WTC11 (cell line): Measurements from ENCODE around the gene PRUNE2. TPM values are rescaled to one million over a fixed set of nuclear protein-coding genes. Genes with fewer than 3 reads are reported as not detected.

Experiments used
- ATAC-seq: fragments of 200-7000 bp; cut with Tn5 transposase; 2 replicates; pipeline ENCODE4 v1.10.0; 2021; ENCODE audit warnings: mild to moderate bottlenecking, moderate library complexity
- CTCF ChIA-PET: fragments of 300-600 bp; sonication (Branson Sonifier 250); formaldehyde crosslinking; loops from one replicate; lab custom pipeline; 2021; ENCODE audit warnings: antibody characterized with exemption; lab: Charles Lee
- POLR2A ChIA-PET: fragments of 350-600 bp; sonication (Branson Sonifier 250); formaldehyde crosslinking; loops from one replicate; lab custom pipeline; 2021; ENCODE audit warnings: antibody characterized with exemption; lab: Charles Lee
- DNase-seq: peaks from one replicate; pipeline ENCODE4 v3.0.0; 2021; ENCODE audit warnings: low spot score
- H3K27ac Mint-ChIP-seq: 2 replicates; pipeline ENCODE4 v1.8.0; 2021; ENCODE audit warnings: mixed read lengths
- H3K27me3 Mint-ChIP-seq: 2 replicates; pipeline ENCODE4 v1.8.0; 2021; ENCODE audit warnings: low read depth, mild to moderate bottlenecking, moderate library complexity, mixed read lengths
- H3K36me3 Mint-ChIP-seq: 2 replicates; pipeline ENCODE4 v1.8.0; 2021; ENCODE audit warnings: mixed read lengths
- H3K4me1 Mint-ChIP-seq: 2 replicates; pipeline ENCODE4 v1.8.0; 2022; ENCODE audit warnings: mixed read lengths
- H3K4me3 Mint-ChIP-seq: 2 replicates; pipeline ENCODE4 v1.8.0; 2021; ENCODE audit warnings: mild to moderate bottlenecking, moderate library complexity, mixed read lengths
- H3K9me3 Mint-ChIP-seq: 2 replicates; pipeline ENCODE4 v1.8.0; 2021; ENCODE audit warnings: mixed read lengths
- ATF2 ChIP-seq: sonication (generic); formaldehyde crosslinking; IDR thresholded peaks from 2 replicates; pipeline ENCODE4 v1.8.1; 2022; ENCODE audit warnings: low read depth, missing genetic modification reagents, borderline replicate concordance
- ATF6 ChIP-seq: sonication (generic); formaldehyde crosslinking; IDR thresholded peaks from 2 replicates; pipeline ENCODE4 v1.8.1; 2023; ENCODE audit warnings: mild to moderate bottlenecking, missing genetic modification reagents
- ELF4 ChIP-seq: sonication (generic); formaldehyde crosslinking; IDR thresholded peaks from 2 replicates; pipeline ENCODE4 v1.8.1; 2022; ENCODE audit warnings: low read depth, mild to moderate bottlenecking, moderate library complexity, missing genetic modification reagents
- ESRRA ChIP-seq: sonication (generic); formaldehyde crosslinking; IDR thresholded peaks from 2 replicates; pipeline ENCODE4 v1.8.1; 2022; ENCODE audit warnings: mild to moderate bottlenecking, missing genetic modification reagents, borderline replicate concordance
- FOXK1 ChIP-seq: sonication (generic); formaldehyde crosslinking; IDR thresholded peaks from 2 replicates; pipeline ENCODE4 v1.8.0; 2022; ENCODE audit warnings: mild to moderate bottlenecking, moderate library complexity, missing genetic modification reagents
- GRHL2 ChIP-seq: fragments of 250-450 bp; sonication (Bioruptor Pico); IDR thresholded peaks from 2 replicates; pipeline ENCODE4 v1.8.0; 2022; ENCODE audit warnings: mild to moderate bottlenecking, moderate library complexity; ENCODE audit not compliant: insufficient replicate concordance, severe bottlenecking
- IRF2 ChIP-seq: sonication (generic); formaldehyde crosslinking; IDR thresholded peaks from 2 replicates; pipeline ENCODE4 v1.8.0; 2022; ENCODE audit warnings: low read depth, missing genetic modification reagents, borderline replicate concordance
- NR1H2 ChIP-seq: sonication (generic); formaldehyde crosslinking; IDR thresholded peaks from 2 replicates; pipeline ENCODE4 v1.9.0; 2021; ENCODE audit warnings: mild to moderate bottlenecking, moderate library complexity, missing genetic modification reagents
- NR2C2 ChIP-seq: sonication (generic); formaldehyde crosslinking; IDR thresholded peaks from 2 replicates; pipeline ENCODE4 v1.8.0; 2022; ENCODE audit warnings: mild to moderate bottlenecking, missing genetic modification reagents
- OVOL2 ChIP-seq: fragments of 250-450 bp; sonication (Bioruptor Pico); IDR thresholded peaks from 2 replicates; pipeline ENCODE4 v1.9.0; 2021; ENCODE audit warnings: mild to moderate bottlenecking, borderline replicate concordance
- PREB ChIP-seq: sonication (generic); formaldehyde crosslinking; IDR thresholded peaks from 2 replicates; pipeline ENCODE4 v1.8.1; 2022; ENCODE audit warnings: mild to moderate bottlenecking, missing genetic modification reagents, moderate library complexity, borderline replicate concordance
- TEAD4 ChIP-seq: sonication (generic); formaldehyde crosslinking; IDR thresholded peaks from 2 replicates; pipeline ENCODE4 v1.8.0; 2022; ENCODE audit warnings: mild to moderate bottlenecking, missing genetic modification reagents
- ZNF121 ChIP-seq: sonication (generic); formaldehyde crosslinking; IDR thresholded peaks from 2 replicates; pipeline ENCODE4 v1.8.0; 2023; ENCODE audit warnings: missing genetic modification reagents
- ZNF219 ChIP-seq: sonication (generic); formaldehyde crosslinking; IDR thresholded peaks from 2 replicates; pipeline ENCODE4 v1.8.0; 2023; ENCODE audit warnings: missing genetic modification reagents, mild to moderate bottlenecking, borderline replicate concordance
- ZNF317 ChIP-seq: sonication (generic); formaldehyde crosslinking; IDR thresholded peaks from 2 replicates; pipeline ENCODE4 v1.8.1; 2023; ENCODE audit warnings: low read depth, mild to moderate bottlenecking, moderate library complexity, missing genetic modification reagents, borderline replicate concordance
- total RNA-seq: library from RNA; stranded (reverse); gene quantifications from 3 replicates; pipeline ENCODE4 v1.2.3, GENCODE V29; 2021
- TF ChIP-seq, protein P1 (sequence below): fragments of 250-450 bp; sonication (Bioruptor Pico); conservative IDR thresholded peaks from 2 replicates; pipeline ENCODE4 v1.9.0; 2021; ENCODE audit warnings: mild to moderate bottlenecking
- TF ChIP-seq, protein P2 (sequence below): sonication (generic); formaldehyde crosslinking; IDR thresholded peaks from 2 replicates; pipeline ENCODE4 v1.8.0; 2022; ENCODE audit warnings: mild to moderate bottlenecking, missing genetic modification reagents
- TF ChIP-seq, protein P3 (sequence below): fragments of 250-450 bp; sonication (Bioruptor Pico); IDR thresholded peaks from 2 replicates; pipeline ENCODE4 v1.9.0; 2021; ENCODE audit warnings: mild to moderate bottlenecking, borderline replicate concordance
- TF ChIP-seq, protein P4 (sequence below): sonication (generic); formaldehyde crosslinking; conservative IDR thresholded peaks from 2 replicates; pipeline ENCODE4 v1.8.1; 2023; ENCODE audit warnings: mild to moderate bottlenecking, low read depth, missing genetic modification reagents, moderate library complexity
- TF ChIP-seq, protein P5 (sequence below): sonication (generic); formaldehyde crosslinking; IDR thresholded peaks from 2 replicates; pipeline ENCODE4 v1.8.1; 2023; ENCODE audit warnings: mild to moderate bottlenecking, missing genetic modification reagents, moderate library complexity

The PRUNE2 gene
- total RNA-seq, 1 experiment from 2014 or later = 13.1 TPM

- Mint-ChIP-seq H3K27me3 (no peaks in the 10 kb centered on the region), H3K4me3 (no peak overlapping the region), H3K9me3 (no peaks in the 10 kb centered on the region), H3K27ac (no peak overlapping the region), H3K4me1 (0 out of 2 replicates have a peak, but pooled peaks cover 2% of the 10 kb centered on the region), H3K36me3 (no peaks in the 10 kb centered on the region)
- CTCF ChIA-PET = no interaction called here
- no peak for TF ChIP-seq IRF2 (CRISPR knock-in tag)
- no peak for TF ChIP-seq FOXK1 (CRISPR knock-in tag)
- TF ChIP-seq PREB (CRISPR knock-in tag) = no peak
- no peak for TF ChIP-seq ZNF317 (CRISPR knock-in tag)
- TF ChIP-seq ATF2 (CRISPR knock-in tag) = no peak
- no peak for DNase-seq
- ATAC-seq = no peak
- POLR2A ChIA-PET = no interaction called here
Measured at GRCh38 chr9:76709020-76709419, 196.9 kb downstream of the PRUNE2 start.

GRCh38 chr9:76707510-76707909, 198.4 kb downstream of the PRUNE2 start:
- H3K4me3 Mint-ChIP-seq = no peak overlapping the region
- DNase-seq = no peak
- no peaks in the 10 kb centered on the region for H3K27me3 Mint-ChIP-seq
- H3K4me1 Mint-ChIP-seq = peaks cover 7% of the 10 kb centered on the region
- no peaks in the 10 kb centered on the region for H3K9me3 Mint-ChIP-seq
- no peak for ATAC-seq
- CTCF ChIA-PET = interaction anchor here (1.0 to 1.2 kb wide), 2 partner anchors 248 to 288 kb away, joined by 3 to 4 read pairs; partner anchors contain the start of gene GCNT1
- POLR2A ChIA-PET = no interaction called here
- no peaks in the 10 kb centered on the region for H3K36me3 Mint-ChIP-seq
- H3K27ac Mint-ChIP-seq = no peak overlapping the region
- TF ChIP-seq NR1H2 (CRISPR knock-in tag) (no peak), ATF6 (CRISPR knock-in tag) (no peak), OVOL2 (CRISPR knock-in tag) (no peak), ESRRA (CRISPR knock-in tag) (no peak), GRHL2 (CRISPR knock-in tag) (no peak), ELF4 (CRISPR knock-in tag) (no peak), NR2C2 (CRISPR knock-in tag) (no peak), TEAD4 (CRISPR knock-in tag) (no peak), ZNF121 (CRISPR knock-in tag) (no peak), ZNF219 (CRISPR knock-in tag) (no peak)
- TF ChIP-seq, protein P1, sequence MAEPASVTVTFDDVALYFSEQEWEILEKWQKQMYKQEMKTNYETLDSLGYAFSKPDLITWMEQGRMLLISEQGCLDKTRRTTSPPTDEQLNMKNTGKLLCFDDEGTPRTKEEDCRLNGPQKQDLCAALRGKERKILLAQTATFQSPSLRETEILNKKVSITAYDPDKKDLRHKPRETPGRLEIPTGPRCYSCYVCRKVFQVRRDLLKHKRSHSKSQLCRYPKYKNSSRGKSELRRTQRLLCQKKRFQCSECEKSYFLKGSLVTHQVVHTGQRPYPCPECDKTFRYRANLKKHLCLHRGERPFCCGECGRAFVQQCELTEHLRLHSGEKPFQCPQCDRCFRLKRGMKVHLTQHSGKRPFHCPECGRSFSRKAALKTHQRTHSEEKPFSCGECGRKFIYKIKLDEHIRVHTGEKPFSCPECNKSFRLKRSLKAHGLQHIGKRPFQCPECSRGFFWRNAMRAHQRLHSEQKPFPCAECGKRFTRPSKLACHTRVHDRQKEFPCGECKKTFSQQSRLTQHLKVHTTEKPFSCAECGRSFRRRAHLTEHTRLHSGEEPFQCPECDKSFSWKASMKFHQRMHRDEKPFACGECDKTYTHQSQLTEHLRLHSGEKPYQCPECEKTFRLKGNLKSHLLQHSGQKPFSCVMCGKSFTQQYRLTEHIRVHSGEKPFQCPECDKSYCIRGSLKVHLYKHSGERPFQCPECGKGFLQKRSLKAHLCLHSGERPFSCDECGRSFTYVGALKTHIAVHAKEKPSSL = no peak
- TF ChIP-seq, protein P2, sequence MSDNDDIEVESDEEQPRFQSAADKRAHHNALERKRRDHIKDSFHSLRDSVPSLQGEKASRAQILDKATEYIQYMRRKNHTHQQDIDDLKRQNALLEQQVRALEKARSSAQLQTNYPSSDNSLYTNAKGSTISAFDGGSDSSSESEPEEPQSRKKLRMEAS = no peak
- TF ChIP-seq, protein P3, sequence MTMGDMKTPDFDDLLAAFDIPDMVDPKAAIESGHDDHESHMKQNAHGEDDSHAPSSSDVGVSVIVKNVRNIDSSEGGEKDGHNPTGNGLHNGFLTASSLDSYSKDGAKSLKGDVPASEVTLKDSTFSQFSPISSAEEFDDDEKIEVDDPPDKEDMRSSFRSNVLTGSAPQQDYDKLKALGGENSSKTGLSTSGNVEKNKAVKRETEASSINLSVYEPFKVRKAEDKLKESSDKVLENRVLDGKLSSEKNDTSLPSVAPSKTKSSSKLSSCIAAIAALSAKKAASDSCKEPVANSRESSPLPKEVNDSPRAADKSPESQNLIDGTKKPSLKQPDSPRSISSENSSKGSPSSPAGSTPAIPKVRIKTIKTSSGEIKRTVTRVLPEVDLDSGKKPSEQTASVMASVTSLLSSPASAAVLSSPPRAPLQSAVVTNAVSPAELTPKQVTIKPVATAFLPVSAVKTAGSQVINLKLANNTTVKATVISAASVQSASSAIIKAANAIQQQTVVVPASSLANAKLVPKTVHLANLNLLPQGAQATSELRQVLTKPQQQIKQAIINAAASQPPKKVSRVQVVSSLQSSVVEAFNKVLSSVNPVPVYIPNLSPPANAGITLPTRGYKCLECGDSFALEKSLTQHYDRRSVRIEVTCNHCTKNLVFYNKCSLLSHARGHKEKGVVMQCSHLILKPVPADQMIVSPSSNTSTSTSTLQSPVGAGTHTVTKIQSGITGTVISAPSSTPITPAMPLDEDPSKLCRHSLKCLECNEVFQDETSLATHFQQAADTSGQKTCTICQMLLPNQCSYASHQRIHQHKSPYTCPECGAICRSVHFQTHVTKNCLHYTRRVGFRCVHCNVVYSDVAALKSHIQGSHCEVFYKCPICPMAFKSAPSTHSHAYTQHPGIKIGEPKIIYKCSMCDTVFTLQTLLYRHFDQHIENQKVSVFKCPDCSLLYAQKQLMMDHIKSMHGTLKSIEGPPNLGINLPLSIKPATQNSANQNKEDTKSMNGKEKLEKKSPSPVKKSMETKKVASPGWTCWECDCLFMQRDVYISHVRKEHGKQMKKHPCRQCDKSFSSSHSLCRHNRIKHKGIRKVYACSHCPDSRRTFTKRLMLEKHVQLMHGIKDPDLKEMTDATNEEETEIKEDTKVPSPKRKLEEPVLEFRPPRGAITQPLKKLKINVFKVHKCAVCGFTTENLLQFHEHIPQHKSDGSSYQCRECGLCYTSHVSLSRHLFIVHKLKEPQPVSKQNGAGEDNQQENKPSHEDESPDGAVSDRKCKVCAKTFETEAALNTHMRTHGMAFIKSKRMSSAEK = no peak
- TF ChIP-seq, protein P4, sequence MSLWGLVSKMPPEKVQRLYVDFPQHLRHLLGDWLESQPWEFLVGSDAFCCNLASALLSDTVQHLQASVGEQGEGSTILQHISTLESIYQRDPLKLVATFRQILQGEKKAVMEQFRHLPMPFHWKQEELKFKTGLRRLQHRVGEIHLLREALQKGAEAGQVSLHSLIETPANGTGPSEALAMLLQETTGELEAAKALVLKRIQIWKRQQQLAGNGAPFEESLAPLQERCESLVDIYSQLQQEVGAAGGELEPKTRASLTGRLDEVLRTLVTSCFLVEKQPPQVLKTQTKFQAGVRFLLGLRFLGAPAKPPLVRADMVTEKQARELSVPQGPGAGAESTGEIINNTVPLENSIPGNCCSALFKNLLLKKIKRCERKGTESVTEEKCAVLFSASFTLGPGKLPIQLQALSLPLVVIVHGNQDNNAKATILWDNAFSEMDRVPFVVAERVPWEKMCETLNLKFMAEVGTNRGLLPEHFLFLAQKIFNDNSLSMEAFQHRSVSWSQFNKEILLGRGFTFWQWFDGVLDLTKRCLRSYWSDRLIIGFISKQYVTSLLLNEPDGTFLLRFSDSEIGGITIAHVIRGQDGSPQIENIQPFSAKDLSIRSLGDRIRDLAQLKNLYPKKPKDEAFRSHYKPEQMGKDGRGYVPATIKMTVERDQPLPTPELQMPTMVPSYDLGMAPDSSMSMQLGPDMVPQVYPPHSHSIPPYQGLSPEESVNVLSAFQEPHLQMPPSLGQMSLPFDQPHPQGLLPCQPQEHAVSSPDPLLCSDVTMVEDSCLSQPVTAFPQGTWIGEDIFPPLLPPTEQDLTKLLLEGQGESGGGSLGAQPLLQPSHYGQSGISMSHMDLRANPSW = no peak
- TF ChIP-seq, protein P5, sequence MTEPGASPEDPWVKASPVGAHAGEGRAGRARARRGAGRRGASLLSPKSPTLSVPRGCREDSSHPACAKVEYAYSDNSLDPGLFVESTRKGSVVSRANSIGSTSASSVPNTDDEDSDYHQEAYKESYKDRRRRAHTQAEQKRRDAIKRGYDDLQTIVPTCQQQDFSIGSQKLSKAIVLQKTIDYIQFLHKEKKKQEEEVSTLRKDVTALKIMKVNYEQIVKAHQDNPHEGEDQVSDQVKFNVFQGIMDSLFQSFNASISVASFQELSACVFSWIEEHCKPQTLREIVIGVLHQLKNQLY = no peak
